Choroid plexus epithelial cell (primary cell): ENCODE measurements around the gene PRKCE.

ENCODE experiments used
- DNase-seq: peaks from one replicate; pipeline ENCODE4 v3.0.0-alpha.2; 2010; ENCODE audit warnings: low read depth
- H3K4me3 ChIP-seq: 2 replicates; pipeline ENCODE4 v1.5.1; 2011; ENCODE audit warnings: low read depth, mild to moderate bottlenecking, control low read depth, low read length, moderate library complexity
- TF ChIP-seq, protein P1 (sequence below): conservative IDR thresholded peaks from 2 replicates; pipeline ENCODE4 v1.5.1; 2011; ENCODE audit warnings: low read depth, mild to moderate bottlenecking, control low read depth, inconsistent platforms, low read length, moderate library complexity

Gene PRKCE

DNA sequence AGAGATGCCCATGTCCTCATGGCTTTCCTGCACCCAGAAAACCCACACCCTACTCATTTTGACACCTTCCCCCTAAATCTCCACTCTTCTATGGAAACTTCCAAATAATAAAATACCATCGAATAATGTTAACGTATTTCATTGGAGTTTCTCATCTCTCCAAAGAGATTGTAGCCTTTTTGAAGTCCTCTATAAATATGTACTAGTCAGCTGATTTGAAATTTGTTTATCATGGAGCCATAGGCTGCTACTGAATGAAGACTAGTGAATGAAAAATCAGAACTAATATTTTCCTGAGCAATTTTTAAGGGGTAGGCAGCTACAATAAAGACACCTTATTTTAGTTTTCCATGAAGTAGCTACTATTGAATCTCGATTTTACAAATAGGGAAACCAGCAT lies 419.6 kb downstream of the PRKCE start:
- no peak overlapping the region for H3K4me3 ChIP-seq
- TF ChIP-seq, protein P1, sequence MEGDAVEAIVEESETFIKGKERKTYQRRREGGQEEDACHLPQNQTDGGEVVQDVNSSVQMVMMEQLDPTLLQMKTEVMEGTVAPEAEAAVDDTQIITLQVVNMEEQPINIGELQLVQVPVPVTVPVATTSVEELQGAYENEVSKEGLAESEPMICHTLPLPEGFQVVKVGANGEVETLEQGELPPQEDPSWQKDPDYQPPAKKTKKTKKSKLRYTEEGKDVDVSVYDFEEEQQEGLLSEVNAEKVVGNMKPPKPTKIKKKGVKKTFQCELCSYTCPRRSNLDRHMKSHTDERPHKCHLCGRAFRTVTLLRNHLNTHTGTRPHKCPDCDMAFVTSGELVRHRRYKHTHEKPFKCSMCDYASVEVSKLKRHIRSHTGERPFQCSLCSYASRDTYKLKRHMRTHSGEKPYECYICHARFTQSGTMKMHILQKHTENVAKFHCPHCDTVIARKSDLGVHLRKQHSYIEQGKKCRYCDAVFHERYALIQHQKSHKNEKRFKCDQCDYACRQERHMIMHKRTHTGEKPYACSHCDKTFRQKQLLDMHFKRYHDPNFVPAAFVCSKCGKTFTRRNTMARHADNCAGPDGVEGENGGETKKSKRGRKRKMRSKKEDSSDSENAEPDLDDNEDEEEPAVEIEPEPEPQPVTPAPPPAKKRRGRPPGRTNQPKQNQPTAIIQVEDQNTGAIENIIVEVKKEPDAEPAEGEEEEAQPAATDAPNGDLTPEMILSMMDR, result no peak
- DNase-seq, result no peak

DNA sequence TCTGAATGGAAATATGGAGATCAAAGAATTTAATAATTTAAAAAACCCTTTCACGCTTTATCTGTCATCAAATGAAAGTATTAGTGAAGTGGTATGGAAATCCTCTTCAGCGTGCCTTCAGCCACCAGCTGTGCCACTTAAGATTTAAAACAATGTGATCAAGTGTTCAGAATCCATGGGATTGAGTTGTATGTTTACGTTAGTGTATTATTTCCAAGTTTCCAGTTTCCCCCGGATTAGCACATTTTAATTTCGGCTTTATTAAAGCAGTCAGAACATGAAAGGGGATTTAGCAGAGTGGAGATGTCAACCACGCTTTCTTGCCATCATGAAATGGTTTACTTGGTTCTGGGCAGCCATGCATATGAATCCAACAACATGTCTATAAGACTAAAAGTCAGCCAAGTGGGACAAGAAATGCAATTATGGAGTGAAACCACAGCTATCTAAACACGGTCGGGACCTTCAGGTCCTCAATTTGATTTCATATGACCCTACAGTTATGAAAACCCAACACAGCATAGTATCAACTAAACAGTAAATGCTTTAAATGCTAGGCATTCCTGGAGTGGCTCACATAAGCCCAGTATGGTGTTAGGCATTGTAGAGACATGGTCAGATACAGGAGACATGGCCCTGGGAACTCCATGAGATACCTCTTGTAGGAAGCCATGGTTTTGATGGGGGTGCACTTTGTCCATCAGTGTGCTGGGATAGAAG lies 420.8 kb downstream of the PRKCE start:
- TF ChIP-seq, protein P1, result no peak
- no peak overlapping the region for H3K4me3 ChIP-seq
- DNase-seq, result peak; percentile 71

DNA sequence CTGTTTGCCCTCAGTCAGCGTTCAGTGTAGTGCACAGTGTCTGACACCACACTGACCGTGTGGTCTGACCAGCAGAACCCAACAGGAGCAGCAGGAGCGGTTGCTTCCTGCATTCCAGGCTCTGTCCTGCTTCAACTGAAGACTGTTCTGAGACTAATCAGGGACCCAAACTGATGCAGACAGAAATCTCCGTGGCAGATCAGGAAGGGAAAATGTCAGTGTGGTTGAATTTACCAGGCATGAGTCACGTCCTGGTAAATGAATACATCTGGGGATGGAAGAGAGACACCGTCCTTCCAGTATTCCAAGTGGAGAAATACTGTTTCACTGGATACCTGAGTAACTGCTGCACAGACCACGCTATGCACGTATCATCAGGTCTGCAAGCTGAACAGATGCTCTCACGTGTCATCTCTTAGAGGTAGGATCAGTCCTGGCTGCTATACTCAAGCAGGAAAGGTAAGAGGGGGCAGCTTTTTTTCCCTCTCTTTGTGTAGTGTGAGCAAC lies 422.1 kb downstream of the PRKCE start:
- no peak overlapping the region for H3K4me3 ChIP-seq
- DNase-seq, result peak; percentile 93

DNA sequence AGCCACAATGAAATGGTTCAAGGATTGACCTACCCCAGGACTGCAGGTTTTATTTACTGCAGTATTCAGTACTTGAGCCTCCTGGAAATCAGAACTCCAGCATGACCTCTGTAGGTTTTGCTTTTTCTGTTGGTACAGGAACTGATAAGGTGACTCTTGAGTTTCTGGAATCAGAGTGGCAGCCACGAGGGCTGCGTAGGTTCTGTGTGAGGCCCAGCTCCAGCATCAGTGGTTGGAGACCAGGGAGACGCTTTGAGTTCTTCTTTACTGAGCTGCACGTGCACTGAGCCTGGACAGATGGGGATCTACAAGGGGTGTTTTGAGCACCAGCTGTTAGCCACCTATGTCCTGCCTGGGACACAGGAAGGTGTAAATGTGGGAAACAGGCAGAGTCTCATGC lies 423.0 kb downstream of the PRKCE start:
- no peak overlapping the region for H3K4me3 ChIP-seq
- DNase-seq, result no peak
- TF ChIP-seq, protein P1, result no peak

More for the DNA sequence above, 422.1 kb downstream of the PRKCE start:
- TF ChIP-seq, protein P1, result no peak

DNA sequence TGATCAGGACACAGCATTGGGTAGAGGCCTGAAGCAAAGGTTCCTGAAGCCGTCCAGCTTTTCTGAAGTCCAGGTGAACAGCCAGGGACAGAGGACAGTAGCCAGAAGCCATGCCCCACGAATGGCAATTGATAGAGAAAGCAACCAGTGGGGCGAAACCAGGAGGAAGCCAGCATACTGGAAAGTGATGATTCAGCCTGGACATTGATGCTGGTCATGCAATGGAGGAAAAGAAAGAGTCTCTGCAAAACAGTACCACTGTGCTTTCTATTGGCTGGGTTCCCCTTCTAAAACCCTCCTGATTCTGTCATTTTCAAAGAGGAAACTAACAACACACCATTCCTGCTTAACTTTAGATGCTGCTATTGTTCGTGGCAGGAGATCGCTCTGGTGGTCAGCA lies 424.4 kb downstream of the PRKCE start:
- TF ChIP-seq, protein P1, result no peak
- no peak overlapping the region for H3K4me3 ChIP-seq
- DNase-seq, result peak; percentile 36

DNA sequence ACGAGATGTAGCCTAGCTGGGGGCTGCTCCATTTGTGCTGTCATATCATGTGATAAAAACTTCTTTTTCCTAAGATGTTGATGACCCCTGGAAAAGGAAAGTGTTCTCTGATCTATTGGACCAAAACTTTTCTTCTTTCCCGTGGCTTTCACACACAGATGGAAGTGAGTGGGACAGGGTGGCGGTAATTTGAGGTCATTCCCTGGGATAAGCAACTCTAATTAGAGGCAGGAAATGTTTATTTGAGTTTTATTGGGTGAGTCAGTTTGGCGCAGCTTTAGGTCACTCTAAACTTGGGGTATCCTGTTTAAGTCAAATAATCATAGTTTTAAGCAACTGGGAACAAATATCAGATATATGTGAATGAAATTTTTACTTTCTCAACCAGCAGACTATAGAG lies 424.8 kb downstream of the PRKCE start:
- H3K4me3 ChIP-seq, result no peak overlapping the region
- TF ChIP-seq, protein P1, result no peak
- DNase-seq, result no peak

DNA sequence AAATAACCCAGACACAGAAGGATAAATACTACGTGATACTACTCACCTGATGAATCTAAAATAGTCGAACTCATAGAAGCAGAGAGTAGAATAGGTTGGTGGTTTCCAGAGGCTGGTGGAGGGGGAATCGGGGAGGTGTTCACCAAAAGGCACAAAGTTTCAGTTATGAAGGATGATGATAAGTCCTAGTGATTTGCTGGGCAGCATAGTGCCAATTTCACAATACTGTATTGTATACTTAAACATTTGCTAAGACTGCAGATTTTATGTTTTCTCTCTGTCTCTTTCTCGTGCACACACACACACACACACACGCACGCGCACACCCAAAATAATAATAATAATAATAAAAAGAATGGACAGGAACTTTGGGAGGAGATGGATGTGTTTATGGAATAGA lies 425.4 kb downstream of the PRKCE start:
- no peak overlapping the region for H3K4me3 ChIP-seq
- no peak for DNase-seq
- TF ChIP-seq, protein P1, result no peak
